ENCODE measurements around the gene SAMD11.

The SAMD11 gene

DNA sequence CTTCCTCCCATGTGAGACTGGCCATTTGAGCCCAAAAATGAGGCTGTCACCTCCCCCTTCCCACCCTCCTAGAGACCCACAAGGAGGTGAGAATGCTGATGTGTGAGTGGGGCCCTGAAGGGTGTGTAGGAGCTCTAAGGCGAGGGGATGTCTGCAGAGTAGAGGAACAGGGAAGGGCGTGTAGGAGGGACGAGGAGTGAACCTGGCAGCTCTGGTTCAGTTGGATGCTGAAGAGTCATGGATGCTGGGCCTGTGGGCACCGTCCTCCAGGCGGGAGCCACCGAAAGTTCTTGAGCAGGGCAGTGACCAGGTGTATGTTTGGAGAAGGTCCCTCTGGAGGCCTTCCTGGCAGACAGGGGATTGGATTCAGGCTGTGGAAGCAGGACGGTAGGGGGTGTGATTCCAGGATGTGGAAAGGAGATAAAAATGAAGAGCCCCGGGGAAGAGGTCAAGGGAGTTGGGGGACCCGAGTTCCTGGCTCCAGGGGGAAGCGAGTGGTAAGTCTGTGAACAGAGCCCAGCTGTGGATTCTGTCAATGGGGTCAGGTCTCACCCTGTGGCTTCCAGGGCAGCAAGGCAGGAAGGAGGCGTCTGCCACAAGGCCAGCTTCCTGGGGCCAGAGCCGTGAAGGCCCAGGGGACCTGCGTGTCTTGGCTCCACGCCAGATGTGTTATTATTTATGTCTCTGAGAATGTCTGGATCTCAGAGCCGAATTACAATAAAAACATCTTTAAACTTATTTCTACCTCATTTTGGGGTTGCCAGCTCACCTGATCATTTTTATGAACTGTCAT lies 7.9 kb downstream of the SAMD11 start:
- no peak for DNase-seq
- ATAC-seq, result no peak
- H3K36me3 Mint-ChIP-seq (ENCODE audit: low read depth), result no peaks in the 10 kb centered on the region
- H3K9me3 Mint-ChIP-seq, result no peaks in the 10 kb centered on the region
- no peak overlapping the region for H3K27ac Mint-ChIP-seq
- no peak overlapping the region for H3K4me3 Mint-ChIP-seq
- peaks cover 2% of the 10 kb centered on the region for H3K4me1 Mint-ChIP-seq
- H3K27me3 Mint-ChIP-seq, result peaks cover 32% of the 10 kb centered on the region

DNA sequence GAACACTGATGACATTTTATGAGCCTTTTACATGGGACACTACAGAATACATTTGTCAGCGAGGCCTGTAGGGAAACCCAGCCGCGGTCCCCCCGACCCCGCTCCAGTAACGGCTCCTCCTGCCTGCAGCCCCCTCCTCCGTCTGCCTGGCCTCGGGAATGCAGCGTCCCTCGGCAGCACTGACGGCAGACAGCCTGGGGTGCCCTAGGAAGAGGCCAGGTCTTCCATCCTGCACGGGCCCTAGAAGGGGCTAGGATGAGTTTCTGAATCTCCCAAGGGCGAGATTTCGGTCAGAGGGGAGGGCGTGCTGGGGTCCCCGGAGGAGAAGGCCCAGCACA lies 8.4 kb downstream of the SAMD11 start:
- no peak overlapping the region for H3K27ac Mint-ChIP-seq
- H3K36me3 Mint-ChIP-seq (ENCODE audit: low read depth), result no peaks in the 10 kb centered on the region
- H3K27me3 Mint-ChIP-seq, result peaks cover 27% of the 10 kb centered on the region
- no peak overlapping the region for H3K4me3 Mint-ChIP-seq
- H3K9me3 Mint-ChIP-seq, result no peaks in the 10 kb centered on the region
- no peak for ATAC-seq
- peaks cover 2% of the 10 kb centered on the region for H3K4me1 Mint-ChIP-seq
- no peak for DNase-seq

DNA sequence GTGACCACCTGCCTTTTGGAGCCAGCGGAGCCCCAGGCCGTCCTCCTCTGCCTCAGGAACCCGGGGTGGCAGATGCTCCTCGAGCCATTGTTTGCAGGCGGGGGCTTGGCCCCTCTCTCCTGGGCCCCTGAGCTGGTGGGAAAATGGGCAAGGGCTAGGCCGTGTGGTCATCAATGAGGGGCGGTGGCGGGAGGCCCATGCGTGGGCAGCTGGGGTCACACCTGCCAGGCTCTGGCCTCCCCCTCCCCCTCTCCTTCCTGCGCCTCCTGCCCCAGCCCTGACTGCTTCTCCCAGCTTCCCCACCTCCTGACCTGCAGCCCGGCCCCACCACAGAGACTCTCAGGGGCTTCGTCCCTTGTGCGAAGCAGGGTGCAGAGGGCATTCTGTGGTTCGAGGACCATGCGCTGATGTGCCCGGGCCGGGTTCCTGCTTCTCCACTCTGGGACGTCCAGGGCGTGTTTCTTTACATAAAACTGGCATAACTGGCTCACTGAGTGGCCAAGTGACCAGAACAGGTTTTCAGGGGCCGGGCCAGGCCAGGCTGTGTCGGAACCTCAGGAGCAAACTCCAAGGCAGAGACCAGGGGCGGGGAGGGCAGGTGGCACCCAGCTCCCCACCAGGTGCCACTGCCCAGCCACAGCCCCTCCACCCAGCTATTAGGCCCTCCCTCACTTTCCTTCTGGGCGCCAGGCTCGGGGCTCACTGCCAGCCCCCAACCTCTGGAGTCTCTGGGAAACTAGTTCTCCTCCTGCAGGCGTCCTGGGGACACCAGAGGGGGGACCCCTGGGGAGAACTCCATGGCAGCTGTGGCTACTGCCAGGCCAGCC lies 9.3 kb downstream of the SAMD11 start:
- DNase-seq, result no peak

DNA sequence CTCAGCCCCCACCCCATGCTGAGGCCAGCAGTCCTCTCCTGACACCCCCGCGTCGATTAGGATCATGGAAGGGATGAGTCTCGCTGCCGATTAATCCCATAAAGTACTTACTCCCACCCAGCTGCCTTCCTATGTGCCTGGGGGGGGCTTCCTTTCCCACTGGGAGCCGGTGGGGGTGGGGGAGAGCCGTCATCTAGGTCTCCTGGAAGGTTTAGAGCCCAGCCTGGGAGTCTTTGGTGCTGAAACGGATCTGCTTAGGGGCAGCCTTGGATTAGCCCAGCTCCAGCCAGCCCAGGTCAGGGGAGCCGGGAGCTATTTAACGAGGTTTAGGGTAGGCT lies 9.8 kb downstream of the SAMD11 start:
- no peak for DNase-seq
- H3K9me3 Mint-ChIP-seq, result no peaks in the 10 kb centered on the region
- H3K4me3 Mint-ChIP-seq, result no peak overlapping the region
- H3K27me3 Mint-ChIP-seq, result peaks cover 28% of the 10 kb centered on the region
- ATAC-seq, result no peak
- peaks cover 2% of the 10 kb centered on the region for H3K4me1 Mint-ChIP-seq
- no peak overlapping the region for H3K27ac Mint-ChIP-seq
- H3K36me3 Mint-ChIP-seq (ENCODE audit: low read depth), result no peaks in the 10 kb centered on the region

More for the DNA sequence above, 9.3 kb downstream of the SAMD11 start:
- ATAC-seq, result no peak
- Mint-ChIP-seq H3K9me3 (no peaks in the 10 kb centered on the region), H3K27ac (no peak overlapping the region), H3K27me3 (peaks cover 23% of the 10 kb centered on the region), H3K36me3 (ENCODE audit: low read depth) (no peaks in the 10 kb centered on the region), H3K4me3 (no peak overlapping the region), H3K4me1 (peaks cover 2% of the 10 kb centered on the region)

DNA sequence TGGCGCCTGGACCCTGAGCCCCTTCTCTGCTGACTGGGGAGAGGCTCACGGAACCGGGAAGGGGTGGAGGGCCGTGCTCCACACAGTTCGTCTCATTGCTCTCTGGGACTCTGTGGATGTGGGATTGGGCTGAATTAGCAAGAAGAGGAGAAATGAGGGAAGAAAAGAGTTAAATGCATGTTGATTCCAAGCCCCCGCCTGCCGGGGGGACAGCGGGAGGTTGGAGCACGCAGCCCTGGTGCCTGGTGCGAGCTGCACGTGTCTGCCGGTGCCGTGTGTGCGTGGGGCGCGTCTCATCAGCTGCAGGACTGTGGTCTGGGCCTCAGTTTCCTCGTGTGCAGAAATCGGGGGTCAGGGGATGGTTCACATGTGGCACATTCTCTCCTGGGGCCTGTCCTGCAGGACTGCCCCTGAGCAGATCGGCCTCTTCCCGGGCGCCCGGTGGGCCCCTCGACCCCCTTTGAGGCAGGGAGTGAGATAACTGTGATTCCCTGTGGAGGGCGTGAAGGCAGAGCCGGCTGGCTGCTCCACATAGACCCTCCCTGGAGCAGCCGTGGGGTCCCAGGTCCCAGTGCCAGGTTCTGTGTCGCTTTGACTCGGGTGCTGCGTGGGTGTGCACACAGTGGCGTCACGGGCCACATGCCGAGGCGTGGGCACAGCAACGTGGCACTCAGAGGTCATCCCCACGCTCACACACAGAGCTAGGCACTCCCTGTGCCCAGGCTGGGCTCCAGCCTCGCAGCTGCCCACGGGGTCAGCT lies 11.4 kb downstream of the SAMD11 start:
- Mint-ChIP-seq H3K36me3 (ENCODE audit: low read depth) (no peaks in the 10 kb centered on the region), H3K4me1 (peaks cover 2% of the 10 kb centered on the region), H3K27me3 (peaks cover 26% of the 10 kb centered on the region), H3K27ac (no peak overlapping the region), H3K4me3 (no peak overlapping the region), H3K9me3 (no peaks in the 10 kb centered on the region)
- DNase-seq (no peak), ATAC-seq (no peak)

DNA sequence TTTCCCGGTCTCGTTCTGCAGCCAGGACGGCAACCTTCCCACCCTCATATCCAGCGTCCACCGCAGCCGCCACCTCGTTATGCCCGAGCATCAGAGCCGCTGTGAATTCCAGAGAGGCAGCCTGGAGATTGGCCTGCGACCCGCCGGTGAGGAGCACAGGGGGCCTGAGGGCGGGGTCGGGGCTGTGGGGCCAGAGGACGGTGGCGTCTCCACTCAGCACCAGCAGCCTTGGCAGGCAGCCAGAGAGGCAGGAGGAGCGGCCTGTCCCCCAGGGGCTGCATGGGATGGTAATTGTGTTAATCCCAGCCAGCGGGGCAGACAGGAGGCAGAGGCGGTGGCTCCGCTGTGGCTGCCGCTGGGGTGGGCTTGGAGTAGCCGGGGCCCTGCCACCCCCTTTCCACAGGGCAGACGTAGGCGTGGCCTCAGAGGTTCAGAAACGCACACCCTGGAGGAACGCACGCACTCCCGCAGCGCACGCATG lies 12.1 kb downstream of the SAMD11 start:
- Mint-ChIP-seq H3K36me3 (ENCODE audit: low read depth) (no peaks in the 10 kb centered on the region), H3K9me3 (no peaks in the 10 kb centered on the region), H3K27me3 (peaks cover 29% of the 10 kb centered on the region), H3K4me1 (peaks cover 5% of the 10 kb centered on the region), H3K4me3 (no peak overlapping the region), H3K27ac (no peak overlapping the region)
- ATAC-seq, result no peak
- DNase-seq, result no peak

DNA sequence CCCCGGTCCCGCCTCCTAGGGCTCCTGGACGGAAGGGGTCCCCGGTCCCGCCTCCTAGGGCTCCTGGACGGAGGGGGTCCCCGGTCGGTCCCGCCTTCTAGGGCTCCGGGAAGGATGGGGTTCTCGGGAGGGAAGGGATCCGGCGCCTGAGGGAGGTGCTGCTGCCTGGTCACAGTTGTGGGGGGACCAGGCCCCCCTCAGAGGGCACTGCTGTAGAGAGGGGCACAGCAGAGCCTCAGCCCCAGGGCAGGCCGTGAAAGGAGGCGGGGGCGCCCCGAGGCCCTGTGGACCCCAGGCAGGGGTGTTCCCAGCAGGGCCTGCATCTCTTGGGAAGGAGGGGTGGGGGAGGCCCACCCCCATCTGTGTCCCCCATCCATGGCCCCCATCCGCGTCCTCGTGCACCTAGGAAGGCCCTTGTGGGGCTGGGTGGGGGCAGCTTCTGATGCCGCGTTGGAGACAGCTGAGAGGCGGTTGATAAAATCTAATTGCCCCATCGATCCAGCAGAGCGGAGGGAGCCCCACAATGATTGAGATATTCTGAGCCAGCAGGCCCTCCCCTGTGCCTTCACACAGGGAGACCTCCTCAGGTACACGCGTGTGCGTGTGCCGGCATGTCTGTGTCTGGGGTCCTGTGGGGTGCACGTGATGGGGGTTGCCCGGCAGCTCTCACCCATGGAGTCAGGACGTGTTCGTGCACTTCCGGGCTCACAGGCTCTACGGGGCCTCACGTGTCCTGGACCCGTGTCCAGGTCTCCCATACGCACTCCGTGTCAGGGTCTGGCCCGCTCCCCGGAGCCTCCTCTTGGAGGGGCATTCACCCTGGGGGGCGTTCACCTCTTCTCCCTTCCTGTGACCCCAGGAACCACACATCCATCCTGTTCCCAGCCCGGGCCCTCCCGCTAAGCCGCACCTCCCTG lies 12.9 kb downstream of the SAMD11 start:
- H3K9me3 Mint-ChIP-seq, result no peaks in the 10 kb centered on the region
- H3K27me3 Mint-ChIP-seq, result peaks cover 30% of the 10 kb centered on the region
- H3K4me1 Mint-ChIP-seq, result peaks cover 10% of the 10 kb centered on the region
- DNase-seq (no peak), ATAC-seq (no peak)
- H3K4me3 Mint-ChIP-seq, result no peak overlapping the region
- H3K36me3 Mint-ChIP-seq (ENCODE audit: low read depth), result no peaks in the 10 kb centered on the region
- no peak overlapping the region for H3K27ac Mint-ChIP-seq

DNA sequence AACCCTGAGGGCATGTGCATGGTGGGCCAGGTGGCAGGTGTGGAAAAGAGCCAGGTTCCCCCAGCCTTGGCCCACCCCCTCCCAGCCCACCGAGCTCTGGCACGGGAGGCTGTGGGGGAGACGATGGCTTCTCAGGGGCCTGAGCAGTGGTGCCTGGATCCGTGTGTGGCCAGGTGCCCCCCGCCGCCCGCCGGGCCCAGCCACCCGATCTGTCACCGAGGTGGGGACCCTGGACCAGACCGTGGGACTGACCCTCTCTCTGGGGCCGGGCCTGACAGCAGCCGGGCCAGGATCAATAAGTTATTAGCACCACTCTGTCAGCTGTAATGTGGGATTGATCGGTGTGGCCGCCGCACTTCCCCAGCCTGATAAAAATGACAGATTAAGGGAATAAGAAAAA lies 13.8 kb downstream of the SAMD11 start:
- DNase-seq (no peak), ATAC-seq (no peak)
- H3K9me3 Mint-ChIP-seq, result no peaks in the 10 kb centered on the region
- H3K4me3 Mint-ChIP-seq, result no peak overlapping the region
- no peak overlapping the region for H3K27ac Mint-ChIP-seq
- H3K27me3 Mint-ChIP-seq, result peaks cover 30% of the 10 kb centered on the region
- peaks cover 10% of the 10 kb centered on the region for H3K4me1 Mint-ChIP-seq
- no peaks in the 10 kb centered on the region for H3K36me3 Mint-ChIP-seq (ENCODE audit: low read depth)

DNA sequence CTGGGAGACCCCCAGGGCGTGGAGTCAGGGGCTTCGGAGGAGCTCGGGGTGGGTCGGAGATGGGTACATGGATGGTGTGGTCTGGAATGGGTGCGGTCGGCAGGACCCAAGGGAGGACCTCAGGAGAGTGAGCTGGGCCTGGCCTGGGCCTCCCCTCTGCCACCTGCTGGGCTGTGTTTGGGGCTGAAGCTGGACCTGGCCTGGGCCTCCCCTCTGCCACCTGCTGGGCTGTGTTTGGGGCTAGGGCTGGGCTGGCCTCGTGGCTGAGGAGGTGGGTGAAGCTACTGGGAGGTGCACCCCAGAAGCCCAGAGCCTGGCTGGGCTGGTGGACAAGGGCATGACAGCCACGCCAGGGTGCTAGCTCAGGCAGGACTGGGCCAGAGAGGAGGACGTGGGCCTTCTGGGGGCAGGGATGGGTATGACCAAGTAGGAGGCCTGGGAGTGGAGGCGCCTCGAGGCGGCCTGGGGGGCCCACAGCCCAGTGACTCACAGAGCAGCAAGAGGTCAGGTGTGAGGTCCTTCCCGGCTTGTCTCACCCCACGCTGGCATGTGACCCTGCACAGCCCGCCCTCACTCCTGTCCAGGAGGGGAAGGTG lies 14.5 kb downstream of the SAMD11 start:
- H3K9me3 Mint-ChIP-seq, result no peaks in the 10 kb centered on the region

DNA sequence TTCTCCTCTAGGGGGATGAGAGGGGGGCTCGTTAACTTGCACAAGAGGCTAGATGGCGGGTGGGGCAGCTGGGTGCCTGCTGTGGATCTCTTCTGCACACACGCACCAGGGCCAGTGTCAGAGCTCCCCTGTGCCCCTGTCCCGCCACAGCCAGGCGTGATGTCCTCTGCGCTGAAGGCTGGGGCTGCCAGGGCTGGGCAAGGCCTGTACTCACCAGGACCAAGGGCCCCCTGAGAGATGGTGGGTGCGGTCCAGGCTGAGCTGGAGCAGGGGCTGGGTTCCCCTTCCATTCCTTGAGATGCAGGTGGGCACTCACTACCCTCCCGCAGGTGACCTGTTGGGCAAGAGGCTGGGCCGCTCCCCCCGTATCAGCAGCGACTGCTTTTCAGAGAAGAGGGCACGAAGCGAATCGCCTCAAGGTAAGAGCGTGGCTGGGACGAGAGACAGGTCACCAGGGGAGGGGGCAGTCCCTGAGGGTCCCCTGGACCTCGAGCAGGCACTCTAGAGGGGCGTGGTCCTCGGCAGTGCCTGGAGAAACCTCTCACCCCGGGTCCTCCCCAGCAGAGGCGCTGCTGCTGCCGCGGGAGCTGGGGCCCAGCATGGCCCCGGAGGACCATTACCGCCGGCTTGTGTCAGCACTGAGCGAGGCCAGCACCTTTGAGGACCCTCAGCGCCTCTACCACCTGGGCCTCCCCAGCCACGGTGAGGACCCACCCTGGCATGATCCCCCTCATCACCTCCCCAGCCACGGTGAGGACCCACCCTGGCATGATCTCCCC lies 15.2 kb downstream of the SAMD11 start:
- H3K9me3 Mint-ChIP-seq, result no peaks in the 10 kb centered on the region

More for the DNA sequence above, 14.5 kb downstream of the SAMD11 start:
- ATAC-seq (peak; percentile 29), DNase-seq (no peak)
- Mint-ChIP-seq H3K4me1 (peaks cover 12% of the 10 kb centered on the region), H3K27me3 (peaks cover 30% of the 10 kb centered on the region), H3K27ac (no peak overlapping the region), H3K4me3 (no peak overlapping the region), H3K36me3 (ENCODE audit: low read depth) (no peaks in the 10 kb centered on the region)

DNA sequence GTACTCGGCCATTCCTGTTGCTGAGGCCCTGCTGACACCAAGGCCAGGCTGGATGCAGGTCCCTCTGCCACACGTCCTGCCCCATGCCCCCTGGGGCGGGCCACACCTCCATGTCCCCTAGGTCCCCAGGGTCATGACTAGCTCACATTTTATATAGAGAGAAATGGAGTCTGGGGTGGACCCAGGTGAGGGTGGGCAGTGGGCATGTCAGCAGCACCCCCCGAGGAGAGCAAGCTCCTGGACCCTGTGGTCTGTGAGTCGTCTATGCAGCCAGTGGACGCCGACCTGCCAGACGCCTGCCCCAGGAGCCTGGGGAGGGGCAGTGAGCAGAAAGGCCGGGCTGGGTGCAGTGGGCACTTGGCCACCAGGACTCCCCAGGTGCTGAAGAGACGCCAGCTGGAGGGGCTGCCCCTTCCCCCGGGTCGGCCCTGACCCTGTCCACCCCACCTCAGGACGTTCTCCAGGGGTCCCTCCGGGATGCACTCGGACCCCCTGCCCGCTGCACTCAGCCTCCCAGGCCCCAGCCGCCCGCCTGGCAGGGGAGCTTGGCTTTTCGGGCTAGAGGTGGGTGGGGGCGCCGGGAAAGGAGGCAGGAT lies 15.9 kb downstream of the SAMD11 start:
- ATAC-seq (no peak), DNase-seq (no peak)
- Mint-ChIP-seq H3K4me3 (no peak overlapping the region), H3K9me3 (no peaks in the 10 kb centered on the region), H3K27ac (no peak overlapping the region), H3K36me3 (ENCODE audit: low read depth) (no peaks in the 10 kb centered on the region), H3K4me1 (peaks cover 12% of the 10 kb centered on the region), H3K27me3 (peaks cover 30% of the 10 kb centered on the region)

More for the DNA sequence above, 15.2 kb downstream of the SAMD11 start:
- Mint-ChIP-seq H3K27me3 (peaks cover 30% of the 10 kb centered on the region), H3K4me1 (peaks cover 12% of the 10 kb centered on the region), H3K36me3 (ENCODE audit: low read depth) (no peaks in the 10 kb centered on the region), H3K4me3 (no peak overlapping the region), H3K27ac (no peak overlapping the region)
- no peak for ATAC-seq
- DNase-seq, result no peak

DNA sequence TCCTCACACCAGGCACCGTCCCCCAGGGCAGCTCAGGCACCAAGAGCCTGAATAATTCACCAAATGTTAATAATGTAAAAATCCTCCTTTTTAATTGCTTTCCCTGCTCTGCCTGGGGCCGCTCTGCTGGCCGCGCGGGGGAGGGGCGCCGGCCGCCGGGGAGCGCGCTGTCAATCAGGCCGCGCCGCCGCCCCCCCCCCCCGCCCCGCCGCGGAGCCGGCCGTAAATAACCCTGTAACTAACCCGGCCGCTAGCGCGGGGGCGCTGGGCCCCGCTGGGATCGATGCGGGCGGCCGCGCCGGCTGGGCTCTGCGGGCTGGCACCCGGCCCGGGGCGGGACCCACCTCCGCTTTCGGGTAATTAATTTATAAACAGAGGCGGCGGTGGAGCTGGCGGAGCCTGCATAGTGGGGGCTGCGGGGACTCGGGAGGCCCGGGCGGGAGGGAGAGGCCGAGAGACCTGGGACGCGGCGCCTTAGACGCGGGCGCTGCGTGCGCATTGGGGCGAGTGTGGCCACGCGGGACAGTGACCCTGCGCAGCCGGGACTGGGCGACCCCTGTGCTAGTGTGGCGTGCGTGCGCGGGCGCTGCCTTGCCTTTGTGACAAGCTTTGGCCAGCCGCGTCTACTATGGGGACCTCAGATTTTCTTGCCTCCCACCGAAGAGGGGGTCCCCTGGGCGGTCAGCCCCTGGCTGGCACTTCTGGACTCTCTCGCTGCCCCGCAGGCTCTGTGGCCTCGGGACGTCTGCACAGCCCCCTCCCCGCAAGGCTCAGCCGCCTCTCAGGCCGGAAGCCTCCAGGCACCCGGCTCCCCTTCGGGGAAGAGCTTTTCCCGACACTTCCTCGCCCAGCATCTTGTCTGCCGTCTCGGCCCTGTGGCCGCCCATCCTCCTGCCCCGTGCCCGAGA lies 16.6 kb downstream of the SAMD11 start:
- Mint-ChIP-seq H3K4me3 (peak overlapping the region; percentile 4), H3K4me1 (peaks cover 10% of the 10 kb centered on the region), H3K27ac (no peak overlapping the region), H3K9me3 (no peaks in the 10 kb centered on the region), H3K27me3 (peaks cover 25% of the 10 kb centered on the region), H3K36me3 (ENCODE audit: low read depth) (no peaks in the 10 kb centered on the region)
- ATAC-seq (no peak), DNase-seq (no peak)

All from activated naive CD8-positive, alpha-beta T cell treated with anti-CD3 and anti-CD28 coated beads, Interleukin-2, amount 50 U/mL, for 24 hours (primary cell).